Motor neuron (in vitro differentiated cells): ENCODE measurements around the gene TPMT. TPM values are rescaled to one million over a fixed set of nuclear protein-coding genes. Genes with fewer than 3 reads are reported as not detected.
A peak's percentile ranks its signal among the peaks of the same experiment; 100 is the strongest.
"Not testable (repeated sequence)": the region's sequence is repeated elsewhere in the genome, so short reads cannot be mapped to it uniquely, and the experiment has no call there.

Experiments
- ATAC-seq, 8 experiments: fragments of 200-7000 bp; cut with Tn5 transposase; replicated peaks in 6 of 8; 2 replicates each; pipeline ENCODE4 v1.8.0; 2021; ENCODE audit warnings: mild to moderate bottlenecking in 8 of 8, moderate library complexity in 8 of 8
- H3K27ac ChIP-seq, 2 donors: fragments of 250-450 bp; sonication (Bioruptor Pico); 2 replicates each; pipeline ENCODE4 v1.9.0; 2021; ENCODE audit warnings: antibody characterized with exemption in 2 of 2, mild to moderate bottlenecking in 2 of 2, moderate library complexity in 1 of 2
- H3K4me1 ChIP-seq, 2 donors: fragments of 250-450 bp; sonication (Bioruptor Pico); replicated peaks in 1 of 2; 2 replicates each; pipeline ENCODE4 v1.6.1; 2021; ENCODE audit warnings: antibody characterized with exemption in 2 of 2, mild to moderate bottlenecking in 2 of 2, moderate library complexity in 1 of 2
- H3K4me3 ChIP-seq, 5 donors: fragments of 250-450 bp; sonication (Bioruptor Pico); 2 replicates each; pipeline ENCODE4 v1.9.0; 2021; ENCODE audit warnings: antibody characterized with exemption in 5 of 5, mild to moderate bottlenecking in 5 of 5, moderate library complexity in 4 of 5
- WGBS, 10 experiments: fragments of 450-650 bp; shearing (Covaris generic); methylation state at CpG; one replicate each; pipeline ENCODE4 v1.0.0; 2022; 5-methylcytosine and 5-hydroxymethylcytosine counted together
- in situ Hi-C, 9 experiments: fragments of 400-800 bp; cut with MboI; loops; one replicate each; pipeline ENCODE4 v1.15.0; 2021; ENCODE audit warnings: low sequenced_read_pairs in 9 of 9, low pct_unique_long_range_greater_than_20kb in 2 of 9; ENCODE audit not compliant: unreplicated experiment in 9 of 9
- total RNA-seq, 8 experiments: library from RNA; unstranded; fragments of 300-600 nt; gene quantifications; 2 replicates each; pipeline versions ENCODE4 v1.2.3 to v1.2.4, GENCODE V29; 2022

TPMT gene
- total RNA-seq, 8 experiments from 2014 or later, result 6.7 to 24.3 (median 13.7) TPM

GRCh38 chr6:18151391-18151790, 3.5 kb downstream of the TPMT start:
- WGBS, 10 experiments, result 77 to 100% (median 98%) methylated on average over 1 to 3 of the region's 3 CpGs; no CpG with 5 or more reads in 2 of the 10 experiments
- H3K4me1 ChIP-seq, ATAC-seq, H3K4me3 ChIP-seq, in situ Hi-C loops, H3K27ac ChIP-seq: not testable (repeated sequence)

GRCh38 chr6:18148304-18149025, 6.4 kb downstream of the TPMT start:
- no peak overlapping the region for H3K4me3 ChIP-seq
- H3K4me1 ChIP-seq, result peaks cover under 1% of the 10 kb centered on the region in 2 donors
- H3K27ac ChIP-seq, result no peak overlapping the region
- WGBS, 10 experiments, result 60 to 100% (median 94%) methylated on average over 1 to 5 of the region's 5 CpGs
- in situ Hi-C loops, result loop anchor here in 1 of 9 experiments (25.0 kb wide), 1 partner anchor 311 kb away; no protein-coding TSS in a partner anchor
- peak in 5 of 8 experiments; percentile 4 to 76 (median 38) for ATAC-seq

- no peak for ATAC-seq
- in situ Hi-C loops, result loop anchor here in 1 of 9 experiments (25.0 kb wide), 1 partner anchor 310 kb away; no protein-coding TSS in a partner anchor
- Histone ChIP-seq H3K4me3 (no peak overlapping the region), H3K4me1 (no peaks in the 10 kb centered on the region), H3K27ac (no peak overlapping the region)
- WGBS, 10 experiments, result 90 to 100% (median 100%) methylated on average over 2 of the region's 2 CpGs; no CpG with 5 or more reads in 1 of the 10 experiments
Measured at GRCh38 chr6:18147616-18148015, 7.3 kb downstream of the TPMT start.

GRCh38 chr6:18147160-18147559, 7.7 kb downstream of the TPMT start:
- no peak for ATAC-seq
- H3K4me3 ChIP-seq, result no peak overlapping the region
- H3K4me1 ChIP-seq, result no peaks in the 10 kb centered on the region
- H3K27ac ChIP-seq, result no peak overlapping the region
- 0 to 93% (median 51%) methylated on average over 1 to 2 of the region's 2 CpGs; no CpG with 5 or more reads in 2 of the 10 experiments for WGBS, 10 experiments
- in situ Hi-C loops, result loop anchor here in 1 of 9 experiments (25.0 kb wide), 1 partner anchor 310 kb away; no protein-coding TSS in a partner anchor

GRCh38 chr6:18142591-18142861, 12.4 kb downstream of the TPMT start:
- 93 to 100% (median 100%) methylated on average over 1 to 3 of the region's 3 CpGs; no CpG with 5 or more reads in 4 of the 10 experiments for WGBS, 10 experiments
- no peaks in the 10 kb centered on the region for H3K4me1 ChIP-seq
- H3K27ac ChIP-seq, result no peak overlapping the region
- in situ Hi-C loops, result loop anchor here in 1 of 9 experiments (25.0 kb wide), 1 partner anchor 305 kb away; no protein-coding TSS in a partner anchor
- no peak for ATAC-seq
- no peak overlapping the region for H3K4me3 ChIP-seq

GRCh38 chr6:18141805-18142590, 12.9 kb downstream of the TPMT start:
- peak in 1 of 8 experiments; percentile 32 for ATAC-seq
- WGBS, 10 experiments, result 66 to 100% (median 80%) methylated on average over 1 to 13 of the region's 13 CpGs; no CpG with 5 or more reads in 1 of the 10 experiments
- Histone ChIP-seq H3K27ac (no peak overlapping the region), H3K4me3 (no peak overlapping the region), H3K4me1 (no peaks in the 10 kb centered on the region)
- in situ Hi-C loops, result loop anchor here in 1 of 9 experiments (25.0 kb wide), 1 partner anchor 305 kb away; no protein-coding TSS in a partner anchor

GRCh38 chr6:18139935-18140621, 14.8 kb downstream of the TPMT start:
- Histone ChIP-seq H3K4me1 (no peaks in the 10 kb centered on the region), H3K4me3 (no peak overlapping the region), H3K27ac (no peak overlapping the region)
- ATAC-seq, result no peak
- 50 to 100% (median 81%) methylated on average over 1 to 4 of the region's 6 CpGs for WGBS, 10 experiments
- in situ Hi-C loops, result loop anchor here in 1 of 9 experiments (25.0 kb wide), 1 partner anchor 303 kb away; no protein-coding TSS in a partner anchor

GRCh38 chr6:18138906-18139305, 16.0 kb downstream of the TPMT start:
- H3K27ac ChIP-seq, result no peak overlapping the region
- no peak overlapping the region for H3K4me3 ChIP-seq
- in situ Hi-C loops, result loop anchor here in 1 of 9 experiments (25.0 kb wide), 1 partner anchor 302 kb away; no protein-coding TSS in a partner anchor
- H3K4me1 ChIP-seq, result no peaks in the 10 kb centered on the region
- 80 to 100% (median 90%) methylated on average over 1 to 4 of the region's 5 CpGs; no CpG with 5 or more reads in 3 of the 10 experiments for WGBS, 10 experiments
- no peak for ATAC-seq

- Histone ChIP-seq H3K4me3 (no peak overlapping the region), H3K4me1 (no peaks in the 10 kb centered on the region), H3K27ac (no peak overlapping the region)
- no peak for ATAC-seq
- 83 to 100% (median 95%) methylated on average over 1 to 10 of the region's 10 CpGs; no CpG with 5 or more reads in 2 of the 10 experiments for WGBS, 10 experiments
- in situ Hi-C loops, result loop anchor here in 1 of 9 experiments (25.0 kb wide), 1 partner anchor 299 kb away; no protein-coding TSS in a partner anchor
Measured at GRCh38 chr6:18136260-18136659, 18.6 kb downstream of the TPMT start.

GRCh38 chr6:18135171-18135570, 19.7 kb downstream of the TPMT start:
- Histone ChIP-seq H3K4me3 (no peak overlapping the region), H3K27ac (no peak overlapping the region), H3K4me1 (no peaks in the 10 kb centered on the region)
- in situ Hi-C loops, result loop anchor here in 1 of 9 experiments (25.0 kb wide), 1 partner anchor 298 kb away; no protein-coding TSS in a partner anchor
- no peak for ATAC-seq
- WGBS, 10 experiments, result 67 to 100% (median 92%) methylated on average over 1 to 2 of the region's 2 CpGs; no CpG with 5 or more reads in 5 of the 10 experiments

- Histone ChIP-seq H3K4me3 (no peak overlapping the region), H3K27ac (no peak overlapping the region), H3K4me1 (no peaks in the 10 kb centered on the region)
- in situ Hi-C loops, result loop anchor here in 1 of 9 experiments (25.0 kb wide), 1 partner anchor 295 kb away; no protein-coding TSS in a partner anchor
- 90 to 100% (median 100%) methylated on average over 1 to 3 of the region's 3 CpGs; no CpG with 5 or more reads in 2 of the 10 experiments for WGBS, 10 experiments
- ATAC-seq, result no peak
Measured at GRCh38 chr6:18132346-18132745, 22.5 kb downstream of the TPMT start.

GRCh38 chr6:18126121-18126520, 28.8 kb downstream of the TPMT start:
- Histone ChIP-seq H3K4me1 (peaks cover 0 to 2% of the 10 kb centered on the region in 2 donors), H3K27ac (no peak overlapping the region), H3K4me3 (no peak overlapping the region)
- ATAC-seq, result peak in 3 of 8 experiments; percentile 12 to 83 (median 71)
- in situ Hi-C loops, result loop anchor here in 1 of 9 experiments (25.0 kb wide), 1 partner anchor 289 kb away; no protein-coding TSS in a partner anchor
- 0 to 65% (median 41%) methylated on average over 1 to 4 of the region's 5 CpGs; no CpG with 5 or more reads in 2 of the 10 experiments for WGBS, 10 experiments
